ENCODE data around the gene CTPS2.

GRCh38 chrX:16737024-16737423 is 24.6 kb upstream of the CTPS2 start:
- no peak for TF ChIP-seq CTCF (IDR thresholded peaks at IDR 0.05; ENCODE audit: low read length)
- no peak for TF ChIP-seq EZH2 (IDR thresholded peaks at IDR 0.05; ENCODE audit: borderline replicate concordance, low read length)

Data from OCI-LY1 (cell line).